ENCODE results near the gene UPK3A. TPM values are rescaled to one million over a fixed set of nuclear protein-coding genes. Genes with fewer than 3 reads are reported as not detected.

UPK3A gene
- total and polyA plus RNA-seq, 2 of the 13 experiments (the other 11 are each of a cell fraction or from before 2014, with no cell fraction given): 10.5 to 13.8 TPM

GRCh38 chr22:45309422-45310227, 24.9 kb downstream of the UPK3A start, which contains the start of gene FAM118A (continued):
- TF ChIP-seq ZBTB10 (CRISPR knock-in tag; IDR thresholded peaks at IDR 0.05; ENCODE audit: borderline replicate concordance): 0 out of 2 replicates have a peak, but pooled peaks have one; percentile 27
- peak; percentile 55 for TF ChIP-seq ZMYM4 (CRISPR knock-in tag; IDR thresholded peaks at IDR 0.05)
- peak; percentile 40; the same call in 1 of the 2 replicates for TF ChIP-seq PHF21A (CRISPR knock-in tag; IDR thresholded peaks at IDR 0.05)
- TF ChIP-seq NFYC (CRISPR knock-in tag; IDR thresholded peaks at IDR 0.05): peak; percentile 19; the same call in 1 of the 2 replicates
- TF ChIP-seq ZNF747 (CRISPR knock-in tag; IDR thresholded peaks at IDR 0.05; ENCODE audit: borderline replicate concordance): peak; percentile 56; the same call in 1 of the 2 replicates
- peak in 1 of 2 experiments; percentile 49; a peak in 1 of 4 replicates for TF ChIP-seq KLF16 (CRISPR knock-in tag; IDR thresholded peaks at IDR 0.05)
- no peak for TF ChIP-seq ZBTB37 (CRISPR knock-in tag; IDR thresholded peaks at IDR 0.05)
- no peak for TF ChIP-seq HMG20B (CRISPR knock-in tag; conservative IDR thresholded peaks at IDR 0.05)
- TF ChIP-seq ZNF253 (CRISPR knock-in tag; IDR thresholded peaks at IDR 0.05; ENCODE audit: borderline replicate concordance): 0 out of 2 replicates have a peak, but pooled peaks have one; percentile 8
- peak; percentile 71 for TF ChIP-seq TOPORS (CRISPR knock-in tag; IDR thresholded peaks at IDR 0.05)
- TF ChIP-seq RFXAP (CRISPR knock-in tag; IDR thresholded peaks at IDR 0.05; ENCODE audit: borderline replicate concordance): 0 out of 2 replicates have a peak, but pooled peaks have one; percentile 14
- TF ChIP-seq SOX5 (CRISPR knock-in tag; IDR thresholded peaks at IDR 0.05; ENCODE audit: borderline replicate concordance): no peak; the same call in 1 of the 2 replicates
- no peak for TF ChIP-seq CBX5 (CRISPR knock-in tag; IDR thresholded peaks at IDR 0.05; ENCODE audit: borderline replicate concordance)
- TF ChIP-seq XRCC5 (optimal IDR thresholded peaks at IDR 0.05; ENCODE audit: low read length): peak; percentile 52
- peak; percentile 77 for TF ChIP-seq KMT2B (CRISPR knock-in tag; IDR thresholded peaks at IDR 0.05)
- 0 out of 2 replicates have a peak, but pooled peaks have one; percentile 58 for TF ChIP-seq ZNF354B (CRISPR knock-in tag; IDR thresholded peaks at IDR 0.05)
- peak; percentile 97 for TF ChIP-seq ZNF687 (CRISPR knock-in tag; IDR thresholded peaks at IDR 0.05)
- TF ChIP-seq SP140L (CRISPR knock-in tag; IDR thresholded peaks at IDR 0.05; ENCODE audit: borderline replicate concordance): no peak
- TF ChIP-seq ZBTB7B (CRISPR knock-in tag; IDR thresholded peaks at IDR 0.05): peak; percentile 62
